Endothelial cell of umbilical vein (primary cell): ENCODE data around the gene OR1F1. TPM values are rescaled to one million over a fixed set of nuclear protein-coding genes. Genes with fewer than 3 reads are reported as not detected.

ENCODE experiments used
- BruUV-seq: library from RNA; stranded (reverse); fragments of 400-500 nt; replicated peaks from 2 replicates; lab custom pipeline; 2021; lab: Mats Ljungman, UMichigan
- CTCF ChIA-PET: fragments of 300-600, 350-600 bp; sonication (Branson Sonifier 250); formaldehyde crosslinking; loops from one replicate; lab custom pipeline; 2021; ENCODE audit warnings: antibody characterized with exemption, inconsistent platforms; lab: Charles Lee
- POLR2A ChIA-PET: fragments of 300-600, 350-600 bp; sonication (Branson Sonifier 250); formaldehyde crosslinking; loops from one replicate; lab custom pipeline; 2021; ENCODE audit warnings: antibody characterized with exemption, inconsistent platforms; lab: Charles Lee
- DNase-seq: peaks from one replicate; pipeline ENCODE4 v3.0.0-alpha.2; 2011; ENCODE audit warnings: low read depth, low spot score
- FAIRE-seq: peaks from 2 replicates; lab custom pipeline; 2011; peaks lifted over from hg19 to GRCh38; lab: Jason Lieb, UNC
- H2AFZ ChIP-seq: 2 replicates; pipeline ENCODE4 v1.6.0; 2012; ENCODE audit warnings: low read depth, low read length, control low read depth, inconsistent platforms
- H3K27ac ChIP-seq: 2 replicates; pipeline ENCODE4 v1.5.1; 2011; ENCODE audit warnings: low read depth, mild to moderate bottlenecking, control low read depth, low read length, moderate library complexity; ENCODE audit not compliant: insufficient read depth
- H3K27me3 ChIP-seq, 2 experiments: 2 replicates each; pipeline versions ENCODE4 v1.6.0 to v1.6.1; 2011; ENCODE audit warnings: low read length in 2 of 2, mixed read lengths in 1 of 2; ENCODE audit not compliant: control insufficient read depth in 2 of 2, insufficient read depth in 2 of 2
- H3K36me3 ChIP-seq, 2 experiments: 2 replicates in 1 of 2; 3 replicates in 1 of 2; pipeline ENCODE4 v1.5.1; 2011; ENCODE audit warnings: low read length in 2 of 2, mild to moderate bottlenecking in 1 of 2, moderate library complexity in 1 of 2; ENCODE audit not compliant: control insufficient read depth in 2 of 2, insufficient read depth in 2 of 2; ENCODE audit errors: extremely low read depth in 1 of 2
- H3K4me1 ChIP-seq: 3 replicates; pipeline ENCODE4 v1.5.1; 2011; ENCODE audit warnings: mild to moderate bottlenecking, low read length; ENCODE audit not compliant: control insufficient read depth, insufficient read depth; ENCODE audit errors: extremely low read depth
- H3K4me2 ChIP-seq: 2 replicates; pipeline ENCODE4 v1.6.1; 2011; ENCODE audit warnings: low read length, control low read depth, mixed read lengths; ENCODE audit not compliant: insufficient read depth
- H3K4me3 ChIP-seq, 3 experiments: fragments of 200-600 bp in 1 of 3; sonication (generic), shearing (Covaris generic) in 1 of 3; replicated peaks in 1 of 3; 2 replicates each; pipeline ENCODE4 v1.5.1; 2011 to 2016; ENCODE audit warnings: control low read depth in 3 of 3, low read length in 3 of 3, mild to moderate bottlenecking in 2 of 3, inconsistent platforms in 1 of 3, low read depth in 1 of 3, moderate library complexity in 1 of 3; ENCODE audit not compliant: insufficient read depth in 1 of 3
- H3K79me2 ChIP-seq: 2 replicates; pipeline ENCODE4 v1.6.0; 2012; ENCODE audit warnings: low read length, inconsistent platforms; ENCODE audit not compliant: control insufficient read depth, insufficient read depth
- H3K9ac ChIP-seq: replicated peaks from 2 replicates; pipeline ENCODE3; 2011; ENCODE audit warnings: low read length, control low read depth; ENCODE audit not compliant: insufficient read depth; ENCODE audit errors: extremely low read depth
- H3K9me1 ChIP-seq: replicated peaks from 3 replicates; pipeline ENCODE4 v1.6.0; 2011; ENCODE audit warnings: mild to moderate bottlenecking, low read length; ENCODE audit not compliant: control insufficient read depth, insufficient read depth; ENCODE audit errors: extremely low read depth
- H3K9me3 ChIP-seq: replicated peaks from 2 replicates; pipeline ENCODE4 v1.5.1; 2012; ENCODE audit warnings: low read length, inconsistent platforms; ENCODE audit not compliant: control insufficient read depth, insufficient read depth
- H4K20me1 ChIP-seq: replicated peaks from 2 replicates; pipeline ENCODE3; 2011; ENCODE audit warnings: mild to moderate bottlenecking, low read length; ENCODE audit not compliant: control insufficient read depth, insufficient read depth; ENCODE audit errors: extremely low read depth
- CTCF ChIP-seq, 2 donors: IDR thresholded peaks; 1 replicate in 1 of 2; 2 replicates in 1 of 2; pipeline ENCODE4 v1.5.1; 2011; ENCODE audit warnings: low read length in 2 of 2, mild to moderate bottlenecking in 2 of 2, moderate library complexity in 2 of 2, control low read depth in 1 of 2, inconsistent platforms in 1 of 2, low read depth in 1 of 2; ENCODE audit not compliant: insufficient read depth in 1 of 2; ENCODE audit errors: extremely low read depth in 1 of 2
- EZH2 ChIP-seq: IDR thresholded peaks from 2 replicates; pipeline ENCODE4 v1.6.1; 2012; ENCODE audit warnings: borderline replicate concordance, low read depth, mild to moderate bottlenecking, moderate library complexity, low read length, inconsistent platforms; ENCODE audit not compliant: severe bottlenecking
- FOS ChIP-seq: IDR thresholded peaks from 2 replicates; pipeline ENCODE4 v1.6.1; 2011; ENCODE audit warnings: mild to moderate bottlenecking, low read length, moderate library complexity, borderline replicate concordance; ENCODE audit not compliant: insufficient read depth
- GATA2 ChIP-seq: IDR thresholded peaks from 2 replicates; pipeline ENCODE4 v1.7.0; 2011; ENCODE audit warnings: low read depth, mild to moderate bottlenecking, moderate library complexity, mixed read lengths, low read length; ENCODE audit not compliant: insufficient read length, insufficient read depth
- JUN ChIP-seq: IDR thresholded peaks from 2 replicates; pipeline ENCODE4 v1.6.1; 2011; ENCODE audit warnings: borderline replicate concordance, low read depth; ENCODE audit not compliant: insufficient read length, insufficient read depth
- MAX ChIP-seq: IDR thresholded peaks from 2 replicates; pipeline ENCODE4 v1.6.1; 2011; ENCODE audit not compliant: insufficient read depth, insufficient read length
- MYC ChIP-seq: IDR thresholded peaks from one replicate; pipeline ENCODE4 v1.6.1; 2011; ENCODE audit warnings: mild to moderate bottlenecking, low read depth, low read length
- POLR2A ChIP-seq: IDR thresholded peaks from 2 replicates; pipeline ENCODE4 v1.6.1; 2012; ENCODE audit warnings: low read depth, mild to moderate bottlenecking, control low read depth, low read length
- POLR2AphosphoS5 ChIP-seq: IDR thresholded peaks from 2 replicates; pipeline ENCODE4 v1.6.1; 2012; ENCODE audit warnings: low read depth, mild to moderate bottlenecking, control low read depth, low read length, moderate library complexity; ENCODE audit not compliant: insufficient read depth
- dilution Hi-C: fragments of 300-500 bp; cut with MboI; formaldehyde crosslinking; loops from one replicate; pipeline ENCODE4 v1.15.0; 2019; ENCODE audit warnings: low sequenced_read_pairs; ENCODE audit not compliant: extremely low pct_ligation_motif_present
- intact Hi-C: fragments of 100-400 bp; cut with micrococcal nuclease; formaldehyde crosslinking; loops from one replicate; pipeline ENCODE4 v1.10.0; 2022
- polyA plus RNA-seq, 4 experiments: library from polyadenylated mRNA; depleted of rRNA in 3 of 4; stranded (reverse) in 3 of 4; unstranded in 1 of 4; fragments of >200 nt; gene quantifications; 2 replicates each; pipeline versions ENCODE4 v1.2.1 to v1.2.3, GENCODE V29; 2011 to 2012; ENCODE audit warnings: missing spikeins in 1 of 4
- total RNA-seq: library from RNA; stranded (reverse); gene quantifications from 2 replicates; pipeline ENCODE4 v1.2.3, GENCODE V29; 2021

Gene OR1F1
- total and polyA plus RNA-seq, 2 donors (not counting 3 experiments of a cell fraction or from before 2014, with no cell fraction given): 0.17 TPM; not detected in 1

- H3K27ac ChIP-seq: no peak overlapping the region
- H4K20me1 ChIP-seq: no peaks in the 10 kb centered on the region
- peak overlapping the region in 2 of 3 experiments; percentile 29 to 50 for H3K4me3 ChIP-seq
- H3K4me1 ChIP-seq: peaks cover 10% of the 10 kb centered on the region
- dilution Hi-C loops: no loop called here
- no peaks in the 10 kb centered on the region for H3K79me2 ChIP-seq
- no peaks in the 10 kb centered on the region for H3K27me3 ChIP-seq
- H3K9ac ChIP-seq: no peak overlapping the region
- BruUV-seq: no TSS peak
- H3K9me1 ChIP-seq: no peaks in the 10 kb centered on the region
- no peaks in the 10 kb centered on the region for H3K36me3 ChIP-seq
- no peak for FAIRE-seq
- POLR2A ChIA-PET: interaction anchor here (1.0 kb wide), 1 partner anchor 10 kb away, joined by 3 read pairs; no protein-coding TSS in a partner anchor
- TF ChIP-seq JUN: no peak
- TF ChIP-seq POLR2AphosphoS5: no peak
- no peak for TF ChIP-seq FOS
- no peak for TF ChIP-seq EZH2
- no peak for TF ChIP-seq GATA2
- no peak for TF ChIP-seq MAX
- no peak for TF ChIP-seq POLR2A
- no peak for TF ChIP-seq CTCF (IDR thresholded peaks at IDR 0.05; ENCODE audit: extremely low read depth in 1 of 2, insufficient read depth in 1 of 2, low read depth in 1 of 2, low read length in 2 of 2)
- no peak for TF ChIP-seq MYC
- H3K4me2 ChIP-seq: peak overlapping the region; percentile 80
- no peaks in the 10 kb centered on the region for H3K9me3 ChIP-seq
- peak overlapping the region; percentile 77 for H2AFZ ChIP-seq
- DNase-seq: no peak
- intact Hi-C loops: loop anchor here (1.0 to 5.0 kb wide), 3 partner anchors 15 to 350 kb away; partner anchors contain the start of gene CLUAP1
- CTCF ChIA-PET: interaction anchor here (0.7 to 1.7 kb wide), 8 partner anchors 14 to 349 kb away, joined by 3 to 11 read pairs (median 4); partner anchors contain the start of genes ZNF174 and ZNF213
Measured at GRCh38 chr16:3152027-3152276, 36.1 kb upstream of the OR1F1 start.
